Neural progenitor cell (in vitro differentiated cells): ENCODE measurements around the gene TTLL9. TPM values are rescaled to one million over a fixed set of nuclear protein-coding genes. Genes with fewer than 3 reads are reported as not detected.

Experiments used
- DNase-seq: peaks from one replicate; pipeline ENCODE4 v3.0.0-alpha.2; 2016; ENCODE audit warnings: low spot score
- H2AFZ ChIP-seq: fragments of 200-600 bp; sonication (generic); replicated peaks from 2 replicates; pipeline ENCODE4 v1.6.1; 2016; ENCODE audit warnings: antibody characterized with exemption
- H3F3A ChIP-seq: fragments of 200-600 bp; sonication (generic); 2 replicates; pipeline ENCODE4 v1.6.1; 2016; ENCODE audit warnings: antibody characterized with exemption, low read depth
- H3K27ac ChIP-seq: fragments of 200-600 bp; sonication (generic); 2 replicates; pipeline ENCODE4 v1.5.1; 2016; ENCODE audit warnings: mild to moderate bottlenecking
- H3K27me3 ChIP-seq: fragments of 200-600 bp; sonication (generic); 2 replicates; pipeline ENCODE4 v1.6.1; 2016; ENCODE audit warnings: mild to moderate bottlenecking, moderate library complexity
- H3K36me3 ChIP-seq: fragments of 200-600 bp; sonication (generic); 2 replicates; pipeline ENCODE4 v1.5.1; 2016
- H3K4me1 ChIP-seq: fragments of 200-600 bp; sonication (generic); 2 replicates; pipeline ENCODE4 v1.6.1; 2016; ENCODE audit warnings: mixed run types
- H3K4me2 ChIP-seq: fragments of 200-600 bp; sonication (generic); 2 replicates; pipeline ENCODE4 v1.6.1; 2016
- H3K4me3 ChIP-seq: fragments of 200-600 bp; sonication (generic); 2 replicates; pipeline ENCODE4 v1.5.1; 2016
- H3K79me2 ChIP-seq: fragments of 200-600 bp; sonication (generic); 2 replicates; pipeline ENCODE4 v1.6.1; 2016; ENCODE audit warnings: low read depth
- H3K9ac ChIP-seq: fragments of 200-600 bp; sonication (generic); 2 replicates; pipeline ENCODE4 v1.6.1; 2016
- H3K9me3 ChIP-seq: fragments of 200-600 bp; sonication (generic); 2 replicates; pipeline ENCODE4 v1.5.1; 2016; ENCODE audit warnings: low read depth
- H4K20me1 ChIP-seq: fragments of 200-600 bp; sonication (generic); 2 replicates; pipeline ENCODE4 v1.6.1; 2016; ENCODE audit warnings: low read depth
- H3K27ac Mint-ChIP-seq: 3 replicates; pipeline ENCODE4 v1.8.0; 2021; ENCODE audit warnings: mixed read lengths
- H3K27me3 Mint-ChIP-seq: 2 replicates; pipeline ENCODE4 v1.8.0; 2022; ENCODE audit warnings: low read depth, mild to moderate bottlenecking, inconsistent platforms, moderate library complexity, mixed read lengths; ENCODE audit not compliant: insufficient read depth
- H3K36me3 Mint-ChIP-seq: 3 replicates; pipeline ENCODE4 v1.8.0; 2021; ENCODE audit warnings: mixed read lengths
- H3K4me1 Mint-ChIP-seq: 3 replicates; pipeline ENCODE4 v1.8.0; 2021; ENCODE audit warnings: mixed read lengths
- H3K4me3 Mint-ChIP-seq: 3 replicates; pipeline ENCODE4 v1.8.0; 2021; ENCODE audit warnings: mild to moderate bottlenecking, moderate library complexity, mixed read lengths
- H3K9me3 Mint-ChIP-seq: 3 replicates; pipeline ENCODE4 v1.8.0; 2020; ENCODE audit warnings: mixed read lengths
- EZH2 ChIP-seq: fragments of 200-600 bp; sonication (generic); IDR thresholded peaks from 2 replicates; pipeline ENCODE4 v1.6.1; 2017; ENCODE audit warnings: antibody characterized with exemption, mild to moderate bottlenecking, moderate library complexity
- EZH2phosphoT487 ChIP-seq: fragments of 200-600 bp; sonication (generic); IDR thresholded peaks from 2 replicates; pipeline ENCODE4 v1.6.1; 2017; ENCODE audit warnings: antibody characterized with exemption
- total RNA-seq: library from RNA; depleted of rRNA; stranded (reverse); fragments of >200 nt; gene quantifications from 2 replicates; pipeline ENCODE4 v1.2.3, GENCODE V29; 2015; ENCODE audit warnings: low replicate concordance
- TF ChIP-seq, protein P1 (sequence below): fragments of 200-600 bp; sonication (generic); IDR thresholded peaks from 2 replicates; pipeline ENCODE4 v1.5.1; 2017; ENCODE audit warnings: antibody characterized with exemption, mild to moderate bottlenecking

Gene TTLL9
- total RNA-seq, 1 donor from 2014 or later, result not detected

GRCh38 chr20:31953556-31954148 lies 83.2 kb downstream of the TTLL9 start:
- Histone ChIP-seq H3K27me3 (peaks cover 47% of the 10 kb centered on the region), H3K79me2 (peaks cover 31% of the 10 kb centered on the region), H3K9ac (no peak overlapping the region), H3K4me2 (no peak overlapping the region), H3K9me3 (no peaks in the 10 kb centered on the region), H3K27ac (no peak overlapping the region), H3F3A (no peaks in the 10 kb centered on the region), H3K4me1 (peaks cover 7% of the 10 kb centered on the region), H2AFZ (no peak overlapping the region), H3K4me3 (no peak overlapping the region), H3K36me3 (peaks cover 2% of the 10 kb centered on the region), H4K20me1 (peaks cover 20% of the 10 kb centered on the region)
- Mint-ChIP-seq H3K4me3 (no peak overlapping the region), H3K4me1 (peaks cover 11% of the 10 kb centered on the region), H3K27ac (no peak overlapping the region), H3K9me3 (no peaks in the 10 kb centered on the region), H3K27me3 (peaks cover 20% of the 10 kb centered on the region), H3K36me3 (peaks cover 12% of the 10 kb centered on the region)
- DNase-seq, result no peak
- TF ChIP-seq, protein P1, sequence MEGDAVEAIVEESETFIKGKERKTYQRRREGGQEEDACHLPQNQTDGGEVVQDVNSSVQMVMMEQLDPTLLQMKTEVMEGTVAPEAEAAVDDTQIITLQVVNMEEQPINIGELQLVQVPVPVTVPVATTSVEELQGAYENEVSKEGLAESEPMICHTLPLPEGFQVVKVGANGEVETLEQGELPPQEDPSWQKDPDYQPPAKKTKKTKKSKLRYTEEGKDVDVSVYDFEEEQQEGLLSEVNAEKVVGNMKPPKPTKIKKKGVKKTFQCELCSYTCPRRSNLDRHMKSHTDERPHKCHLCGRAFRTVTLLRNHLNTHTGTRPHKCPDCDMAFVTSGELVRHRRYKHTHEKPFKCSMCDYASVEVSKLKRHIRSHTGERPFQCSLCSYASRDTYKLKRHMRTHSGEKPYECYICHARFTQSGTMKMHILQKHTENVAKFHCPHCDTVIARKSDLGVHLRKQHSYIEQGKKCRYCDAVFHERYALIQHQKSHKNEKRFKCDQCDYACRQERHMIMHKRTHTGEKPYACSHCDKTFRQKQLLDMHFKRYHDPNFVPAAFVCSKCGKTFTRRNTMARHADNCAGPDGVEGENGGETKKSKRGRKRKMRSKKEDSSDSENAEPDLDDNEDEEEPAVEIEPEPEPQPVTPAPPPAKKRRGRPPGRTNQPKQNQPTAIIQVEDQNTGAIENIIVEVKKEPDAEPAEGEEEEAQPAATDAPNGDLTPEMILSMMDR, result no peak
- no peak for TF ChIP-seq EZH2
- no peak for TF ChIP-seq EZH2phosphoT487

- H3K27me3 ChIP-seq, result peaks cover 56% of the 10 kb centered on the region
- H3K4me3 Mint-ChIP-seq, result no peak overlapping the region
- peaks cover 7% of the 10 kb centered on the region for H3K4me1 ChIP-seq
- H3K27me3 Mint-ChIP-seq, result peaks cover 20% of the 10 kb centered on the region
- no peak overlapping the region for H3K4me3 ChIP-seq
- no peak for DNase-seq
- no peaks in the 10 kb centered on the region for H3F3A ChIP-seq
- H3K79me2 ChIP-seq, result peaks cover 23% of the 10 kb centered on the region
- peaks cover 7% of the 10 kb centered on the region for H3K36me3 Mint-ChIP-seq
- H2AFZ ChIP-seq, result no peak overlapping the region
- H3K27ac Mint-ChIP-seq, result peak overlapping the region; percentile 23
- H3K4me2 ChIP-seq, result no peak overlapping the region
- H3K4me1 Mint-ChIP-seq, result peaks cover 11% of the 10 kb centered on the region
- H3K9me3 Mint-ChIP-seq, result no peaks in the 10 kb centered on the region
- TF ChIP-seq EZH2 (no peak), EZH2phosphoT487 (no peak)
- TF ChIP-seq, protein P1, result no peak
- H3K9me3 ChIP-seq, result no peaks in the 10 kb centered on the region
- no peak overlapping the region for H3K9ac ChIP-seq
- peaks cover 20% of the 10 kb centered on the region for H4K20me1 ChIP-seq
- H3K36me3 ChIP-seq, result no peaks in the 10 kb centered on the region
- no peak overlapping the region for H3K27ac ChIP-seq
These were observed 84.1 kb downstream of the TTLL9 start for GRCh38 chr20:31954500-31954899.

- no peak for DNase-seq
- Mint-ChIP-seq H3K4me3 (no peak overlapping the region), H3K4me1 (no peaks in the 10 kb centered on the region), H3K9me3 (no peaks in the 10 kb centered on the region), H3K27ac (no peak overlapping the region), H3K27me3 (peaks cover 22% of the 10 kb centered on the region), H3K36me3 (no peaks in the 10 kb centered on the region)
- Histone ChIP-seq H4K20me1 (no peaks in the 10 kb centered on the region), H3F3A (no peaks in the 10 kb centered on the region), H3K27ac (no peak overlapping the region), H3K4me1 (no peaks in the 10 kb centered on the region), H3K4me3 (no peak overlapping the region), H3K79me2 (no peaks in the 10 kb centered on the region), H2AFZ (no peak overlapping the region), H3K36me3 (no peaks in the 10 kb centered on the region), H3K9ac (no peak overlapping the region), H3K27me3 (peaks cover 76% of the 10 kb centered on the region), H3K9me3 (no peaks in the 10 kb centered on the region), H3K4me2 (no peak overlapping the region)
- TF ChIP-seq, protein P1, result no peak
These were observed 86.4 kb downstream of the TTLL9 start for GRCh38 chr20:31956556-31957526.
